GM23338 (cell line): ENCODE results near the gene CD44. TPM values are rescaled to one million over a fixed set of nuclear protein-coding genes. Genes with fewer than 3 reads are reported as not detected.

Experiments used
- ATAC-seq: fragments of 200-7000 bp; cut with Tn5 transposase; 3 replicates; pipeline ENCODE4 v1.9.1; 2020
- DNase-seq: peaks from one replicate; pipeline ENCODE4 v3.0.0-alpha.2; 2015; ENCODE audit warnings: low spot score
- H2AFZ ChIP-seq: fragments of 200-600 bp; sonication (generic); 2 replicates; pipeline ENCODE4 v1.8.0; 2016; ENCODE audit warnings: antibody characterized with exemption, mild to moderate bottlenecking, moderate library complexity
- H3F3A ChIP-seq: fragments of 200-600 bp; sonication (generic); replicated peaks from 2 replicates; pipeline ENCODE4 v1.8.0; 2017; ENCODE audit warnings: antibody characterized with exemption, mixed run types, low read depth
- H3K27ac ChIP-seq: fragments of 200-600 bp; sonication (generic); 2 replicates; pipeline ENCODE4 v1.6.1; 2016; ENCODE audit warnings: low read depth
- H3K27me3 ChIP-seq: fragments of 200-600 bp; sonication (generic); 2 replicates; pipeline ENCODE4 v1.8.0; 2016; ENCODE audit warnings: mild to moderate bottlenecking, mixed run types, moderate library complexity; ENCODE audit not compliant: insufficient read depth
- H3K36me3 ChIP-seq: fragments of 200-600 bp; sonication (generic); 2 replicates; pipeline ENCODE4 v1.8.0; 2016; ENCODE audit warnings: mild to moderate bottlenecking; ENCODE audit not compliant: insufficient read depth
- H3K4me1 ChIP-seq: fragments of 200-600 bp; sonication (generic); 2 replicates; pipeline ENCODE4 v1.8.0; 2016; ENCODE audit warnings: mild to moderate bottlenecking, moderate library complexity; ENCODE audit not compliant: insufficient read depth
- H3K4me2 ChIP-seq: fragments of 200-600 bp; sonication (generic); 2 replicates; pipeline ENCODE4 v1.7.1; 2017; ENCODE audit warnings: mixed run types
- H3K4me3 ChIP-seq: fragments of 200-600 bp; sonication (generic); 2 replicates; pipeline ENCODE4 v1.6.1; 2016; ENCODE audit warnings: mixed run types
- H3K79me2 ChIP-seq: fragments of 200-600 bp; sonication (generic); replicated peaks from 2 replicates; pipeline ENCODE4 v1.8.0; 2017; ENCODE audit warnings: mild to moderate bottlenecking; ENCODE audit not compliant: insufficient read depth
- H3K9me2 ChIP-seq: fragments of 200-600 bp; sonication (generic); 2 replicates; pipeline ENCODE4 v1.8.0; 2017; ENCODE audit not compliant: insufficient read depth
- H4K20me1 ChIP-seq: fragments of 200-600 bp; sonication (generic); replicated peaks from 2 replicates; pipeline ENCODE4 v1.8.0; 2017; ENCODE audit warnings: mild to moderate bottlenecking; ENCODE audit not compliant: insufficient read depth
- H3K27ac Mint-ChIP-seq: 2 replicates; pipeline ENCODE4 v1.8.0; 2020; ENCODE audit warnings: inconsistent platforms, mild to moderate bottlenecking, moderate library complexity, mixed read lengths
- H3K27me3 Mint-ChIP-seq: 3 replicates; pipeline ENCODE4 v1.8.0; 2022; ENCODE audit warnings: low read depth, mild to moderate bottlenecking, moderate library complexity, mixed read lengths, inconsistent platforms; ENCODE audit not compliant: insufficient read depth, poor library complexity
- H3K36me3 Mint-ChIP-seq: 3 replicates; pipeline ENCODE4 v1.8.0; 2021; ENCODE audit warnings: low read depth, mild to moderate bottlenecking, inconsistent platforms, moderate library complexity, mixed read lengths
- H3K4me1 Mint-ChIP-seq: 3 replicates; pipeline ENCODE4 v1.8.0; 2020; ENCODE audit warnings: mild to moderate bottlenecking, inconsistent platforms, mixed read lengths
- H3K4me3 Mint-ChIP-seq: 3 replicates; pipeline ENCODE4 v1.8.0; 2021; ENCODE audit warnings: moderate library complexity, mild to moderate bottlenecking, inconsistent platforms, mixed read lengths
- H3K9me3 Mint-ChIP-seq: 3 replicates; pipeline ENCODE4 v1.8.0; 2020; ENCODE audit warnings: moderate library complexity, mild to moderate bottlenecking, inconsistent platforms, mixed read lengths
- CREB1 ChIP-seq: fragments of 250-450 bp; sonication (Bioruptor Pico); IDR thresholded peaks from 2 replicates; pipeline ENCODE4 v1.5.0; 2020; ENCODE audit warnings: low read depth, mild to moderate bottlenecking, moderate library complexity
- EZH2 ChIP-seq: fragments of 200-600 bp; sonication (generic); IDR thresholded peaks from one replicate; pipeline ENCODE4 v1.8.0; 2017; ENCODE audit warnings: antibody characterized with exemption, mild to moderate bottlenecking, low read depth; ENCODE audit not compliant: unreplicated experiment
- EZH2phosphoT487 ChIP-seq: fragments of 200-600 bp; sonication (generic); IDR thresholded peaks from one replicate; pipeline ENCODE4 v1.8.1; 2018; ENCODE audit warnings: antibody characterized with exemption; ENCODE audit not compliant: unreplicated experiment
- JUNB ChIP-seq: IDR thresholded peaks from one replicate; pipeline ENCODE4 v1.6.1; 2016; ENCODE audit warnings: antibody characterized with exemption; ENCODE audit not compliant: unreplicated experiment
- NANOG ChIP-seq: IDR thresholded peaks from 2 replicates; pipeline ENCODE4 v1.6.1; 2016; ENCODE audit warnings: antibody characterized with exemption, borderline replicate concordance
- POLR2AphosphoS5 ChIP-seq: IDR thresholded peaks from 2 replicates; pipeline ENCODE4 v1.6.1; 2016; ENCODE audit warnings: antibody characterized with exemption, low read depth
- STAT1 ChIP-seq: IDR thresholded peaks from one replicate; pipeline ENCODE4 v1.6.1; 2016; ENCODE audit warnings: antibody characterized with exemption; ENCODE audit not compliant: unreplicated experiment
- ZNF114 ChIP-seq: fragments of 250-450 bp; sonication (Bioruptor Pico); IDR thresholded peaks from 2 replicates; pipeline ENCODE4 v1.5.0; 2020; ENCODE audit warnings: mild to moderate bottlenecking, moderate library complexity
- ZNF331 ChIP-seq: fragments of 250-450 bp; sonication (Bioruptor Pico); IDR thresholded peaks from 2 replicates; pipeline ENCODE4 v1.5.0; 2020; ENCODE audit warnings: low read depth, mild to moderate bottlenecking, moderate library complexity
- polyA plus RNA-seq: library from polyadenylated mRNA; unstranded; fragments of >200 nt; fragmentation: Nextera tagmentation; extraction: Ambion mirVana; gene quantifications from 2 replicates; pipeline ENCODE4 v1.2.1, GENCODE V29; 2016
- total RNA-seq: library from RNA; depleted of rRNA; stranded (reverse); fragments of >200 nt; shearing (Covaris generic); gene quantifications from 2 replicates; pipeline ENCODE4 v1.2.3, GENCODE V29; 2014
- TF ChIP-seq, protein P1 (sequence below): IDR thresholded peaks from one replicate; pipeline ENCODE4 v1.6.1; 2018; ENCODE audit warnings: antibody characterized with exemption; ENCODE audit not compliant: unreplicated experiment
- TF ChIP-seq, protein P2 (sequence below): IDR thresholded peaks from 2 replicates; pipeline ENCODE4 v1.6.1; 2016; ENCODE audit warnings: antibody characterized with exemption
- TF ChIP-seq, protein P3 (sequence below): fragments of 250-450 bp; sonication (Bioruptor Pico); IDR thresholded peaks from 2 replicates; pipeline ENCODE4 v1.5.0; 2020; ENCODE audit warnings: mild to moderate bottlenecking, moderate library complexity

The CD44 gene
- total and polyA plus RNA-seq, 2 experiments from 2014 or later, result 4.0 to 10.1 TPM

DNA sequence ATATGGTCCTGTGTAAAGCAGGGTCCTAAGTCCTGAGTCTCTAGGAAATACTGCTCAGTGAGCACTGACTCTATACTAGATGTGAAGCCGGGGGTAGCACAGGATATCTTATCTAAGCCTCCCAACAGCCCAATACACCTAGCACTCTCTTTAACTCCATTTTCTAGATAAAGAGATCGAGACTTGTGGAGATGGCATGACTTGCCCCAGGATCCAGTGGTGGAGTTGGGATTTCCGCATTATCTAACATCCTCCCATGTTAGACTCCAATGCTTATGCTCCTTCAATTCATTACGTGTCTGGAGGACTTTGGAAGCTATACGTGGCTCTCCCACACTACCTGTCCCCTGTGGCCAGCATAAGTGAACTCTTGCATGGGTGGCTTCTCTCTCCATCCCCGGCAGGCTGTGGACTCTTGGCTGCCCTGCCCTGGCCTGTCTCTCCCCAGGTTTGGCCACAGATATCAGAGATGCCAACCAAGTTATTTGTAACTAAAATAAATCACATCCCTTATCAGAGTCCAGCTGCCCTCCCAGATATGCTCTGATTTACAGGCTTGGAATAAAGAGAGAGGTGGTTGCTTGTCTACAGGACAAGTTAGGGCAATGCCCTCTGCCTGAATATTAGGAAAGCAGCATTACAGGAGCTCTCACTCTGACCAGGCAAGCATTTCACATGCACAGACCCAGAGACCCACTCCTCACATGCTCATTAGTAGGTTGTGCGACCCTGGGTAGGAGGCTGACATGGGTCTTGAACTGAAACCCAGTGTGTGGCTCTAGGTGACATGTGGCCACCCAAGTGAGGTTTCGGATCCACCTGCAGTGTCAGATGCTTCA is 4.5 kb downstream of the CD44 start (continued):
- TF ChIP-seq, protein P1, sequence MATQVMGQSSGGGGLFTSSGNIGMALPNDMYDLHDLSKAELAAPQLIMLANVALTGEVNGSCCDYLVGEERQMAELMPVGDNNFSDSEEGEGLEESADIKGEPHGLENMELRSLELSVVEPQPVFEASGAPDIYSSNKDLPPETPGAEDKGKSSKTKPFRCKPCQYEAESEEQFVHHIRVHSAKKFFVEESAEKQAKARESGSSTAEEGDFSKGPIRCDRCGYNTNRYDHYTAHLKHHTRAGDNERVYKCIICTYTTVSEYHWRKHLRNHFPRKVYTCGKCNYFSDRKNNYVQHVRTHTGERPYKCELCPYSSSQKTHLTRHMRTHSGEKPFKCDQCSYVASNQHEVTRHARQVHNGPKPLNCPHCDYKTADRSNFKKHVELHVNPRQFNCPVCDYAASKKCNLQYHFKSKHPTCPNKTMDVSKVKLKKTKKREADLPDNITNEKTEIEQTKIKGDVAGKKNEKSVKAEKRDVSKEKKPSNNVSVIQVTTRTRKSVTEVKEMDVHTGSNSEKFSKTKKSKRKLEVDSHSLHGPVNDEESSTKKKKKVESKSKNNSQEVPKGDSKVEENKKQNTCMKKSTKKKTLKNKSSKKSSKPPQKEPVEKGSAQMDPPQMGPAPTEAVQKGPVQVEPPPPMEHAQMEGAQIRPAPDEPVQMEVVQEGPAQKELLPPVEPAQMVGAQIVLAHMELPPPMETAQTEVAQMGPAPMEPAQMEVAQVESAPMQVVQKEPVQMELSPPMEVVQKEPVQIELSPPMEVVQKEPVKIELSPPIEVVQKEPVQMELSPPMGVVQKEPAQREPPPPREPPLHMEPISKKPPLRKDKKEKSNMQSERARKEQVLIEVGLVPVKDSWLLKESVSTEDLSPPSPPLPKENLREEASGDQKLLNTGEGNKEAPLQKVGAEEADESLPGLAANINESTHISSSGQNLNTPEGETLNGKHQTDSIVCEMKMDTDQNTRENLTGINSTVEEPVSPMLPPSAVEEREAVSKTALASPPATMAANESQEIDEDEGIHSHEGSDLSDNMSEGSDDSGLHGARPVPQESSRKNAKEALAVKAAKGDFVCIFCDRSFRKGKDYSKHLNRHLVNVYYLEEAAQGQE, result no peak
- TF ChIP-seq NANOG (no peak), POLR2AphosphoS5 (no peak)
- TF ChIP-seq, protein P2, sequence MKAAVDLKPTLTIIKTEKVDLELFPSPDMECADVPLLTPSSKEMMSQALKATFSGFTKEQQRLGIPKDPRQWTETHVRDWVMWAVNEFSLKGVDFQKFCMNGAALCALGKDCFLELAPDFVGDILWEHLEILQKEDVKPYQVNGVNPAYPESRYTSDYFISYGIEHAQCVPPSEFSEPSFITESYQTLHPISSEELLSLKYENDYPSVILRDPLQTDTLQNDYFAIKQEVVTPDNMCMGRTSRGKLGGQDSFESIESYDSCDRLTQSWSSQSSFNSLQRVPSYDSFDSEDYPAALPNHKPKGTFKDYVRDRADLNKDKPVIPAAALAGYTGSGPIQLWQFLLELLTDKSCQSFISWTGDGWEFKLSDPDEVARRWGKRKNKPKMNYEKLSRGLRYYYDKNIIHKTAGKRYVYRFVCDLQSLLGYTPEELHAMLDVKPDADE, result no peak

DNA sequence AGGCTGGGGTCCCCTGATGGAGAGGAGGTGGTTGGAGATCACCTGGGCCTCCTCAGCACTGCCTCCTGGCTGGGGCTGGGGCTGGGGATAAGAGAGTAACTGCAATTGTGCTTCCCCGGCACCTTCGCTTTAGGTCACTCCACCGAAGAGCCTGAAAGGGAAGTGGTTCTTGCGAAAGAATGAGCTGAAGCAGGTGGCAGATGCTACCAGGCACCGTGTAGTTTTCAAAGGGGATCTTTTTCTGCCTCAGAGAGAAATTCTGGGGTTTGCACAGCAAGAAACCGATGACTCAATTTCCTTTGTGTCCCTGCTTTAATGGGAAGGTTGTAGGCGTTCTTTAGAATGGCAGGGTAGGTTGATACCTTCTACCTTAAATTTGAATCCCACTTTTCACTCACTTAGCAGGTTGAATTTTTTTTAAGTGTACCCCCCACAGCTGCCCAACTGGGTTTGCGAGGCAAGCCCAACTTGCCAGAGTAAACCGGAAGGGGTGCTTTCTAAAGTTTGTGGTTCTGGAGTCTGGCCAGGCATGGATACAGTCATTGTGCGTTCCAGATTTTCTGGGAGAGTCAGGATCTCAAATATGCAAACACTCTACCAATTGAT is 5.3 kb downstream of the CD44 start:
- H3K4me2 ChIP-seq, result no peak overlapping the region
- H3K79me2 ChIP-seq, result no peaks in the 10 kb centered on the region
- H3K27me3 Mint-ChIP-seq, result peaks cover 16% of the 10 kb centered on the region

More for the DNA sequence above, 5.3 kb downstream of the CD44 start:
- H3K4me3 Mint-ChIP-seq, result no peak overlapping the region
- H3K27ac Mint-ChIP-seq, result no peak overlapping the region
- no peaks in the 10 kb centered on the region for H3F3A ChIP-seq
- ATAC-seq (no peak), DNase-seq (no peak)
- H3K36me3 ChIP-seq, result no peaks in the 10 kb centered on the region
- H3K36me3 Mint-ChIP-seq, result no peaks in the 10 kb centered on the region
- TF ChIP-seq, protein P2, result no peak
- TF ChIP-seq STAT1 (no peak), EZH2 (no peak), ZNF114 (CRISPR knock-in tag) (no peak), JUNB (no peak), CREB1 (CRISPR knock-in tag) (no peak), ZNF331 (CRISPR knock-in tag) (no peak), NANOG (no peak), EZH2phosphoT487 (no peak)
- TF ChIP-seq, protein P3, sequence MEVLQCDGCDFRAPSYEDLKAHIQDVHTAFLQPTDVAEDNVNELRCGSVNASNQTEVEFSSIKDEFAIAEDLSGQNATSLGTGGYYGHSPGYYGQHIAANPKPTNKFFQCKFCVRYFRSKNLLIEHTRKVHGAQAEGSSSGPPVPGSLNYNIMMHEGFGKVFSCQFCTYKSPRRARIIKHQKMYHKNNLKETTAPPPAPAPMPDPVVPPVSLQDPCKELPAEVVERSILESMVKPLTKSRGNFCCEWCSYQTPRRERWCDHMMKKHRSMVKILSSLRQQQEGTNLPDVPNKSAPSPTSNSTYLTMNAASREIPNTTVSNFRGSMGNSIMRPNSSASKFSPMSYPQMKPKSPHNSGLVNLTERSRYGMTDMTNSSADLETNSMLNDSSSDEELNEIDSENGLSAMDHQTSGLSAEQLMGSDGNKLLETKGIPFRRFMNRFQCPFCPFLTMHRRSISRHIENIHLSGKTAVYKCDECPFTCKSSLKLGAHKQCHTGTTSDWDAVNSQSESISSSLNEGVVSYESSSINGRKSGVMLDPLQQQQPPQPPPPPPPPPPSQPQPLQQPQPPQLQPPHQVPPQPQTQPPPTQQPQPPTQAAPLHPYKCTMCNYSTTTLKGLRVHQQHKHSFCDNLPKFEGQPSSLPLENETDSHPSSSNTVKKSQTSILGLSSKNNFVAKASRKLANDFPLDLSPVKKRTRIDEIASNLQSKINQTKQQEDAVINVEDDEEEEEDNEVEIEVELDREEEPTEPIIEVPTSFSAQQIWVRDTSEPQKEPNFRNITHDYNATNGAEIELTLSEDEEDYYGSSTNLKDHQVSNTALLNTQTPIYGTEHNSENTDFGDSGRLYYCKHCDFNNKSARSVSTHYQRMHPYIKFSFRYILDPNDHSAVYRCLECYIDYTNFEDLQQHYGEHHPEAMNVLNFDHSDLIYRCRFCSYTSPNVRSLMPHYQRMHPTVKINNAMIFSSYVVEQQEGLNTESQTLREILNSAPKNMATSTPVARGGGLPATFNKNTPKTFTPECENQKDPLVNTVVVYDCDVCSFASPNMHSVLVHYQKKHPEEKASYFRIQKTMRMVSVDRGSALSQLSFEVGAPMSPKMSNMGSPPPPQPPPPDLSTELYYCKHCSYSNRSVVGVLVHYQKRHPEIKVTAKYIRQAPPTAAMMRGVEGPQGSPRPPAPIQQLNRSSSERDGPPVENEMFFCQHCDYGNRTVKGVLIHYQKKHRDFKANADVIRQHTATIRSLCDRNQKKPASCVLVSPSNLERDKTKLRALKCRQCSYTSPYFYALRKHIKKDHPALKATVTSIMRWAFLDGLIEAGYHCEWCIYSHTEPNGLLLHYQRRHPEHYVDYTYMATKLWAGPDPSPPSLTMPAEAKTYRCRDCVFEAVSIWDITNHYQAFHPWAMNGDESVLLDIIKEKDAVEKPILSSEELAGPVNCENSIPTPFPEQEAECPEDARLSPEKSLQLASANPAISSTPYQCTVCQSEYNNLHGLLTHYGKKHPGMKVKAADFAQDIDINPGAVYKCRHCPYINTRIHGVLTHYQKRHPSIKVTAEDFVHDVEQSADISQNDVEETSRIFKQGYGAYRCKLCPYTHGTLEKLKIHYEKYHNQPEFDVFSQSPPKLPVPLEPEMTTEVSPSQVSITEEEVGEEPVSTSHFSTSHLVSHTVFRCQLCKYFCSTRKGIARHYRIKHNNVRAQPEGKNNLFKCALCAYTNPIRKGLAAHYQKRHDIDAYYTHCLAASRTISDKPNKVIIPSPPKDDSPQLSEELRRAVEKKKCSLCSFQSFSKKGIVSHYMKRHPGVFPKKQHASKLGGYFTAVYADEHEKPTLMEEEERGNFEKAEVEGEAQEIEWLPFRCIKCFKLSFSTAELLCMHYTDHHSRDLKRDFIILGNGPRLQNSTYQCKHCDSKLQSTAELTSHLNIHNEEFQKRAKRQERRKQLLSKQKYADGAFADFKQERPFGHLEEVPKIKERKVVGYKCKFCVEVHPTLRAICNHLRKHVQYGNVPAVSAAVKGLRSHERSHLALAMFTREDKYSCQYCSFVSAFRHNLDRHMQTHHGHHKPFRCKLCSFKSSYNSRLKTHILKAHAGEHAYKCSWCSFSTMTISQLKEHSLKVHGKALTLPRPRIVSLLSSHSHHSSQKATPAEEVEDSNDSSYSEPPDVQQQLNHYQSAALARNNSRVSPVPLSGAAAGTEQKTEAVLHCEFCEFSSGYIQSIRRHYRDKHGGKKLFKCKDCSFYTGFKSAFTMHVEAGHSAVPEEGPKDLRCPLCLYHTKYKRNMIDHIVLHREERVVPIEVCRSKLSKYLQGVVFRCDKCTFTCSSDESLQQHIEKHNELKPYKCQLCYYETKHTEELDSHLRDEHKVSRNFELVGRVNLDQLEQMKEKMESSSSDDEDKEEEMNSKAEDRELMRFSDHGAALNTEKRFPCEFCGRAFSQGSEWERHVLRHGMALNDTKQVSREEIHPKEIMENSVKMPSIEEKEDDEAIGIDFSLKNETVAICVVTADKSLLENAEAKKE (CRISPR knock-in tag), result no peak
- no peaks in the 10 kb centered on the region; the same call in 1 of the 2 replicates for H3K9me2 ChIP-seq
- peaks cover 6% of the 10 kb centered on the region; the same call in 1 of the 2 replicates for H4K20me1 ChIP-seq
- H3K4me1 Mint-ChIP-seq, result peaks cover 9% of the 10 kb centered on the region
- 0 out of 2 replicates have a peak, but pooled peaks cover 13% of the 10 kb centered on the region for H3K4me1 ChIP-seq
- no peak overlapping the region for H3K4me3 ChIP-seq
- H3K9me3 Mint-ChIP-seq, result no peaks in the 10 kb centered on the region
- H2AFZ ChIP-seq, result no peak overlapping the region
- no peak overlapping the region for H3K27ac ChIP-seq
- H3K27me3 ChIP-seq, result peaks cover 20% of the 10 kb centered on the region
